Suprapubic skin (tissue), 4 donors: ENCODE measurements around the gene SPATS2L. TPM values are rescaled to one million over a fixed set of nuclear protein-coding genes. Genes with fewer than 3 reads are reported as not detected.

Experiments used
- DNase-seq, 2 donors: peaks; one replicate each; pipeline ENCODE4 v3.0.0-alpha.2; 2019; ENCODE audit warnings: low spot score in 2 of 2
- H3K27ac ChIP-seq: fragments of 200-600 bp; sonication (generic); one replicate; pipeline ENCODE4 v1.5.1; 2019
- H3K27me3 ChIP-seq: fragments of 200-600 bp; sonication (generic); one replicate; pipeline ENCODE4 v1.5.1; 2019
- H3K36me3 ChIP-seq: fragments of 200-600 bp; sonication (generic); one replicate; pipeline ENCODE4 v1.5.1; 2019
- H3K4me1 ChIP-seq: fragments of 200-600 bp; sonication (generic); one replicate; pipeline ENCODE4 v1.5.1; 2019
- H3K4me3 ChIP-seq: fragments of 200-600 bp; sonication (generic); one replicate; pipeline ENCODE4 v1.5.1; 2019; ENCODE audit warnings: mild to moderate bottlenecking
- H3K9me3 ChIP-seq: fragments of 200-600 bp; sonication (generic); one replicate; pipeline ENCODE4 v1.5.1; 2019
- CTCF ChIP-seq, 2 donors: fragments of 200-600 bp in 1 of 2; fragments of 450-650 bp in 1 of 2; sonication (generic) in 1 of 2; IDR thresholded peaks; one replicate each; pipeline ENCODE4 v1.5.1; 2016 to 2019; ENCODE audit warnings: antibody characterized with exemption in 2 of 2, mild to moderate bottlenecking in 1 of 2, moderate library complexity in 1 of 2
- EP300 ChIP-seq: sonication (generic); formaldehyde crosslinking; IDR thresholded peaks from one replicate; pipeline ENCODE4 v1.6.1; 2017; ENCODE audit warnings: antibody characterized with exemption
- POLR2A ChIP-seq, 2 donors: fragments of 450-650 bp; IDR thresholded peaks; one replicate each; pipeline ENCODE4 v1.6.1; 2017; ENCODE audit warnings: antibody characterized with exemption in 2 of 2, mild to moderate bottlenecking in 2 of 2, moderate library complexity in 2 of 2
- POLR2AphosphoS5 ChIP-seq, 3 donors: sonication (generic); formaldehyde crosslinking; IDR thresholded peaks; one replicate each; pipeline ENCODE4 v1.6.1; 2017; ENCODE audit warnings: antibody characterized with exemption in 3 of 3
- WGBS: methylation state at CpG from one replicate; pipeline ENCODE4 v1.1.5; 2018; 5-methylcytosine and 5-hydroxymethylcytosine counted together
- total RNA-seq, 4 donors: library from RNA; depleted of rRNA; stranded (reverse); fragments of >200 nt; gene quantifications; one replicate each; pipeline ENCODE4 v1.1.0, GENCODE V29; 2016

Gene SPATS2L
- total RNA-seq, 4 donors from 2014 or later, result 39.9 to 104 (median 57.7) TPM

DNA sequence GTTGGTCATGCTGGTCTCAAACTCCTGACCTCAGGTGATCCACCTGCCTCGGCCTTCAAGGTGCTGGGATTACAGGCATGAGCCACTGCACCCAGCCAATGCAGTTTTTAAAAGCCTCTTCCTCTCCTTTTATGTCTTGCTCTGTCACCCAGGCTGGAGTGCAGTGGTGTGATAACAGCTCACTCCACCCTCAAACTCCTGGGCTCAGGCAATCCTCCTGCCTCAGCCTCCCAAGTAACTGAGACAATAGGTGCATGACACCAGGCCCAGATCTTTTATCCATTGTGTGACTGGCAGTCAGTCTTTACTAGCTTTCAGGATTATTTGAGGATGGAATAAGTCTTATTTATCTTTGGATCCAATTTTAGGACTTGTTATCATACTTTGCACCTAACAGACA is 190.2 kb downstream of the SPATS2L start:
- 100% methylated on average over 1 of the region's 1 CpG for WGBS
- no peak for TF ChIP-seq POLR2AphosphoS5 (IDR thresholded peaks at IDR 0.05)
- no peak for TF ChIP-seq POLR2A (IDR thresholded peaks at IDR 0.05)
- TF ChIP-seq CTCF (IDR thresholded peaks at IDR 0.05), result no peak
- TF ChIP-seq EP300, result no peak
- no peaks in the 10 kb centered on the region for H3K9me3 ChIP-seq
- no peaks in the 10 kb centered on the region for H3K4me1 ChIP-seq
- no peak overlapping the region for H3K4me3 ChIP-seq
- H3K27ac ChIP-seq, result no peak overlapping the region
- H3K27me3 ChIP-seq, result no peaks in the 10 kb centered on the region
- H3K36me3 ChIP-seq, result peaks cover 62% of the 10 kb centered on the region
- DNase-seq, result no peak

- Histone ChIP-seq H3K27me3 (no peaks in the 10 kb centered on the region), H3K36me3 (peaks cover 49% of the 10 kb centered on the region), H3K9me3 (no peaks in the 10 kb centered on the region), H3K27ac (no peak overlapping the region), H3K4me1 (no peaks in the 10 kb centered on the region), H3K4me3 (no peak overlapping the region)
- no peak for TF ChIP-seq POLR2A (IDR thresholded peaks at IDR 0.05)
- DNase-seq, result no peak
- WGBS, result 77% methylated on average over 2 of the region's 2 CpGs
These were observed 192.1 kb downstream of the SPATS2L start for GRCh38 chr2:200498402-200499162.

GRCh38 chr2:200502196-200502595 is 195.7 kb downstream of the SPATS2L start:
- H3K4me1 ChIP-seq, result no peaks in the 10 kb centered on the region
- H3K36me3 ChIP-seq, result peaks cover 33% of the 10 kb centered on the region
- no peak for DNase-seq
- no peaks in the 10 kb centered on the region for H3K9me3 ChIP-seq
- no peak overlapping the region for H3K27ac ChIP-seq
- no peak overlapping the region for H3K4me3 ChIP-seq
- TF ChIP-seq CTCF (IDR thresholded peaks at IDR 0.05) (no peak), POLR2A (IDR thresholded peaks at IDR 0.05) (no peak), EP300 (no peak), POLR2AphosphoS5 (IDR thresholded peaks at IDR 0.05) (no peak)
- WGBS, result 94% methylated on average over 5 of the region's 5 CpGs
- H3K27me3 ChIP-seq, result no peaks in the 10 kb centered on the region

GRCh38 chr2:200506679-200507078 is 200.2 kb downstream of the SPATS2L start:
- Histone ChIP-seq H3K4me1 (peaks cover 17% of the 10 kb centered on the region), H3K36me3 (peaks cover 16% of the 10 kb centered on the region), H3K27ac (no peak overlapping the region), H3K9me3 (no peaks in the 10 kb centered on the region), H3K27me3 (no peaks in the 10 kb centered on the region), H3K4me3 (no peak overlapping the region)
- 83% methylated on average over 9 of the region's 9 CpGs for WGBS
- no peak for TF ChIP-seq EP300
- TF ChIP-seq CTCF (IDR thresholded peaks at IDR 0.05), result no peak
- TF ChIP-seq POLR2AphosphoS5 (IDR thresholded peaks at IDR 0.05), result no peak
- TF ChIP-seq POLR2A (IDR thresholded peaks at IDR 0.05), result no peak
- no peak for DNase-seq

DNA sequence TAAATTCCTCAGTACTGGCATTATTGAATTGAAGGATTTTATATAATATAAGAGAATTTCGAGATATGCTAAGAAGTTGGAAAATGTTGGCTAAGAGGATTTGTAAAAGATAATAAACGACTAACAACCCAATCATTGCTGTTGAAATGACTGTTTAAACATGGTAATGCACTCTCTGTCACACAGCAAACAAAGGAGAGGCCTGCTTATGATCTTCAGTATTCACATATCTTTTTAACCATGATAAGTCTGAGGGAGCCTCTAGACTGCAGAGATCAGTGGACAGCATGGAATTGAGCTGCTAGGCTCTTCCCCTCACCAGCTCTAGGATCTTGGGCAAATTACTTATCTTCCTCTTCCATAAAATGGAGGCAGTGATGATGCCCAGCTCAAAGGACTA is 200.7 kb downstream of the SPATS2L start:
- Histone ChIP-seq H3K9me3 (no peaks in the 10 kb centered on the region), H3K4me3 (no peak overlapping the region), H3K36me3 (peaks cover 16% of the 10 kb centered on the region), H3K27me3 (no peaks in the 10 kb centered on the region), H3K27ac (no peak overlapping the region), H3K4me1 (peaks cover 17% of the 10 kb centered on the region)
- no peak for TF ChIP-seq EP300
- WGBS, result 91% methylated on average over 2 of the region's 2 CpGs
- DNase-seq, result no peak

DNA sequence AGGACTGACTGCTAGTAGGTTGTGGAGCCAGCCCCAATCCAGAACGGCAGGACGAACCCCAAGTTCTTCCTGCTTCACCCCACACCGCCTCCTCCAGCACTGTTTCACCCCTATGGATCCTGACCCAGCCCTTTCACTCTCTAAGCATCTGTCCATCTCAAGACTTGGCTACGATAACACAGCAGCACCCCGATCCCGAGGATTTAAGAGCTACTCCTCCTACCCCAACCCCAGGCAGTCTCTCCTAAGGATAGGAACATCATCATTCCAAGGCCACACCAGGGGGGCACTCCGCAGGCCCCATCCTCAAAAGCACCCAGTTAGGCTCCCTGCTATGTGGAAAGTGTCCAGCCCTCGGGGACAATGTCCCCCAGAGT is 202.7 kb downstream of the SPATS2L start:
- no peak for TF ChIP-seq CTCF (IDR thresholded peaks at IDR 0.05)
- no peak for TF ChIP-seq POLR2A (IDR thresholded peaks at IDR 0.05)
- no peak for TF ChIP-seq EP300
- TF ChIP-seq POLR2AphosphoS5 (IDR thresholded peaks at IDR 0.05), result no peak
- DNase-seq, result no peak
- Histone ChIP-seq H3K27ac (peak overlapping the region; percentile 92), H3K4me3 (peak overlapping the region; percentile 97), H3K36me3 (peaks cover 7% of the 10 kb centered on the region), H3K4me1 (peaks cover 17% of the 10 kb centered on the region), H3K27me3 (peaks cover 17% of the 10 kb centered on the region), H3K9me3 (no peaks in the 10 kb centered on the region)
- 15% methylated on average over 8 of the region's 8 CpGs for WGBS
